Lower leg skin (tissue), 3 donors: ENCODE results near the gene STRIT1.

Source experiments
- CTCF ChIP-seq, 3 donors: fragments of 450-650 bp; IDR thresholded peaks; one replicate each; pipeline ENCODE4 v1.5.1; 2016; ENCODE audit warnings: antibody characterized with exemption in 3 of 3, mild to moderate bottlenecking in 3 of 3, moderate library complexity in 2 of 3
- POLR2A ChIP-seq, 2 donors: fragments of 450-650 bp; IDR thresholded peaks; one replicate each; pipeline ENCODE4 v1.6.1; 2016 to 2017; ENCODE audit warnings: antibody characterized with exemption in 2 of 2, mild to moderate bottlenecking in 1 of 2, moderate library complexity in 1 of 2

GRCh38 chr3:155282385-155283091 lies 10.9 kb downstream of the STRIT1 start:
- TF ChIP-seq CTCF (IDR thresholded peaks at IDR 0.05) (no peak), POLR2A (IDR thresholded peaks at IDR 0.05) (no peak)
